Measurements from ENCODE around the gene SDC3.
"Not testable (repeated sequence)": the region's sequence is repeated elsewhere in the genome, so short reads cannot be mapped to it uniquely, and the experiment has no call there.

The SDC3 gene

GRCh38 chr1:30908696-30909364, at the start of gene SDC3:
Gene SDC3 (minus strand): TSS chr1:30908758. CDS start chr1:30908586, 172 bp downstream.
- DNase-seq (ENCODE audit: low read depth), result no peak

GRCh38 chr1:30957560-30958222, 49.1 kb upstream of the SDC3 start:
- DNase-seq (ENCODE audit: low read depth), result no peak

GRCh38 chr1:30955448-30956015, 47.0 kb upstream of the SDC3 start:
- no peak for DNase-seq (ENCODE audit: low read depth)

GRCh38 chr1:30953685-30954084, 45.1 kb upstream of the SDC3 start:
- no peak for DNase-seq (ENCODE audit: low read depth)

GRCh38 chr1:30952098-30952497, 43.5 kb upstream of the SDC3 start:
- DNase-seq (ENCODE audit: low read depth), result no peak

GRCh38 chr1:30950700-30951099, 42.1 kb upstream of the SDC3 start:
- DNase-seq (ENCODE audit: low read depth), result no peak

- DNase-seq (ENCODE audit: low read depth), result no peak
Observed at GRCh38 chr1:30950053-30950452, 41.5 kb upstream of the SDC3 start.

GRCh38 chr1:30949487-30949838, 40.9 kb upstream of the SDC3 start:
- DNase-seq (ENCODE audit: low read depth), result not testable (repeated sequence)

GRCh38 chr1:30948813-30949486, 40.4 kb upstream of the SDC3 start:
- DNase-seq (ENCODE audit: low read depth), result not testable (repeated sequence)

GRCh38 chr1:30948278-30948677, 39.7 kb upstream of the SDC3 start:
- no peak for DNase-seq (ENCODE audit: low read depth)

GRCh38 chr1:30947212-30947611, 38.7 kb upstream of the SDC3 start:
- DNase-seq (ENCODE audit: low read depth), result no peak

- DNase-seq (ENCODE audit: low read depth), result no peak
Observed at GRCh38 chr1:30942326-30942963, 33.9 kb upstream of the SDC3 start.

GRCh38 chr1:30940541-30940940, 32.0 kb upstream of the SDC3 start:
- DNase-seq (ENCODE audit: low read depth), result no peak

GRCh38 chr1:30936541-30937171, 28.1 kb upstream of the SDC3 start:
- DNase-seq (ENCODE audit: low read depth), result no peak

GRCh38 chr1:30935758-30936157, 27.2 kb upstream of the SDC3 start:
- not testable (repeated sequence) for DNase-seq (ENCODE audit: low read depth)

GRCh38 chr1:30934613-30935012, 26.1 kb upstream of the SDC3 start:
- DNase-seq (ENCODE audit: low read depth), result no peak

GRCh38 chr1:30933874-30934252, 25.3 kb upstream of the SDC3 start:
- DNase-seq (ENCODE audit: low read depth), result no peak

GRCh38 chr1:30930631-30931173, 22.1 kb upstream of the SDC3 start:
- DNase-seq (ENCODE audit: low read depth), result no peak

GRCh38 chr1:30929944-30930525, 21.5 kb upstream of the SDC3 start:
- no peak for DNase-seq (ENCODE audit: low read depth)

- DNase-seq (ENCODE audit: low read depth), result no peak
Observed at GRCh38 chr1:30929135-30929889, 20.8 kb upstream of the SDC3 start.

GRCh38 chr1:30928789-30929134, 20.2 kb upstream of the SDC3 start:
- DNase-seq (ENCODE audit: low read depth), result no peak
